HuH-7.5 (cell line): ENCODE data around the gene GNLY.
"Not testable (repeated sequence)": the region's sequence is repeated elsewhere in the genome, so short reads cannot be mapped to it uniquely, and the experiment has no call there.

Source experiments
- DNase-seq: peaks from one replicate; pipeline ENCODE4 v3.0.0; 2011; ENCODE audit warnings: low spot score

GNLY gene

DNA sequence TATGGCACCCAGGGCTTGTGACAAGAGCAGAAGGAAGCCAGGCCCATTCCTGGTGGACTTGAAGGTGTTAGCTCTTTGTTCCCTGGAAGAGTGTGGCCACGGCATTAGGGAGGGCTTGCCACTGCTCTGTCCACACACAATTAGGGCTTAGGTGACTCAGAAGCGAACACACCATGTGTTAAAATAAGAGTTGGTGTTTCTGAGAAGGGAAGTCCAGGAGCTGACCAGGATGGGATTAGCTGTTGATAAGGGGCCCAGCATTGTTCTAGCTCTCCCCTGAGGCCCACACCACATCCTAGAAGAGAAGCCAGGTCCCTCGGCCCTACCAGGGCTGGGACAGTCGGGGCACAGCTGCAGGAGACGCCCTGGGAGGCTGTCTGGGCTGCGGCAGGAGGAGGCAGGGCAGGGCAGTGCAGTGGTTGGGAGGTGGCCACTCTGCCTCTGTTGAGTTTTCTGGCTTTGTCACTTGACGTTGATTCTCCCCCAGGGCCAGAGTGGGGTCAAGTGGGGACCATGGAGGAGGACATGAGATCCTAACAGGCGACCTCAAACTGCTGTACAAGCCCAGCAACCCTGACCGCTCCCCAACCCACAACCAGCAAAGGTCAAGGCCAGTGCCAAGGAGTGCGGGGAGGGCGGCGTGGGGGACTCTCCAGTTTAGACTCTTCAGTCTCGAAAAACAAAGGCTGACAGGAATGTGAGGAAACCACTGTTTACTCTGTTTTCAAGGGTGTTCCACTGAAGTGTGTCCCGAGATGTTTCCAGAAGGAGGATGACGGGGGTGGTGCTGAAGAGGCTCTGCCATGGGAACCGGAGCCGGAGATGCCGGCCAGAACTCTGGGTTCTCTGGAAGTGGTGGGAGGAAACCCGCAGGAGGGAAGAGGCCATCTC is 16.8 kb downstream of the GNLY start:
- no peak for DNase-seq

- DNase-seq: no peak
Observed at GRCh38 chr2:85711578-85712060, 17.5 kb downstream of the GNLY start.

DNA sequence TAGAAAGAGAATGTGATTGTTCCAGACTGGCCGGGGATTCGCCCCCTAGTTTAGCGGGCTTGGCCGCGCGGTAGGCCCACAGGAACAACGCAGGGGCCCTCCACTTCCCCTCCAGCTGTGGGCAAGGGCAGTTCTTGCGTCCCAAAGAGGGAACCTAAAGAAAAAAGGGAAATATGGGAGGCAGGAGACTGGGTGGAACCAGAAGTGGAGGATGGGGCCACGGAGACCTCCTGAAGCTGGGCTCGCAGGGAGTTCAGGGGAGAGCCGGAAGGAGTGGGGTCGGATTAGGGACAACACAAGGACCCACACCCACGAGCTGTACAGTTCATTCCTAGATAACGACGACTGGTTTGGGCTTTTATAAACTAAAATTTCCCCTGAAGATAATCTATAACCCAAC is 18.2 kb downstream of the GNLY start:
- DNase-seq: no peak

DNA sequence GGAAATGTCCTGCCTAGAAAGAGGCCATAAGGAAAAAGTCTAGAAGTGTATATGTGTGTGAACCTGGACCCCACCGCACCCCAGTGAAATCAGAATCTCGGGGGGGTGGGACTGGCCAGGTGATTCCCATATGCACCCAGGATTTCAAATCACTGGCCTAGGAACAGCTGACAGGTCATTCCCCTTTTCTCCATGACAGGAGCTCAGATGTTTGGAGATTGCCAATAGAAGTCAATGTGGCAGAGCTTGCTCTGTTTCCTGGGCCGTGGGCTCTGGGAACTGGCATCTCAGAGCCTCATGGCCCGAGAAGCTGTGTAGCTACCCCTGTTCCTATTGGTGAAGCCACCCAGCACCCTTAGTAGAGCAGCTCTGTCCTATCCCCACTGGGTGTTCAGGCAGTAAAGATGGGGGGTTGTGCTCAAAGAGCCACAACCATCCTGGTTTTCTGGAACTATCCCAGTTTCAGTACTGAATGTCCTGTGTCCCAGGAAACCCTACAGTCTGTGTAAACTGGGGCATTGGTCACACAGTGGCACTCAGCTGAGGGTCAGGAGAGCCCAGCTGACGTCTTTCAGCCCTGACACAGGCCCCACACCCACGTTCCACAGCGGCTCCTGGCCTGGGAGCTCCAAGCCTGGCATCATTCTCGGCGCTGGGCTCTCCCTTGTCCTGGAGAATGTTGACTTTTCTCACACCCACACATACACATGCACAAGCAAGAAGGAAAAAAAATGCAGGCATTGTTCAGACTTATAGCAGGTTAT is 18.9 kb downstream of the GNLY start:
- DNase-seq: no peak

DNA sequence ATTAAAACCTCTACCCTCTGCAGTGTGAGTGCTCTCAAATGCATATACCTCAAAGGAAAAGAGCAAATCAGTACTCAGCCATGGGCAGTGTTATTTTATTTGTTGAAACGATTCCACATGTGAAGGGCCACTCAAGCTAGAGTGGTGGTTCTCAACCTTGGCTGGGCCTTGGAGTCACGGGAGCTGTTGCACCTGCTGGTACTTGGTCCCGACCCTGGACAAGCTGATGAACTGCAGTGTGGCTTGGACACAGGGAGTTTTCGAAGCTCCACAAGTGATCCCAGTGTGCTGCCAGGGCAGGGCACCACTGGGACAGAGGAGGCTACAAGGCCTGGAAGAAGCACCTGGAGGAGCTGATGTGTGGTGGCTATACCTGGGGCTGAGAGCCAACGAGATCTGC is 19.7 kb downstream of the GNLY start:
- no peak for DNase-seq

- DNase-seq: not testable (repeated sequence)
Observed at GRCh38 chr2:85714421-85714820, 20.3 kb downstream of the GNLY start.

GRCh38 chr2:85714841-85715240 is 20.7 kb downstream of the GNLY start:
- no peak for DNase-seq

GRCh38 chr2:85716346-85716914 is 22.3 kb downstream of the GNLY start:
- no peak for DNase-seq

DNA sequence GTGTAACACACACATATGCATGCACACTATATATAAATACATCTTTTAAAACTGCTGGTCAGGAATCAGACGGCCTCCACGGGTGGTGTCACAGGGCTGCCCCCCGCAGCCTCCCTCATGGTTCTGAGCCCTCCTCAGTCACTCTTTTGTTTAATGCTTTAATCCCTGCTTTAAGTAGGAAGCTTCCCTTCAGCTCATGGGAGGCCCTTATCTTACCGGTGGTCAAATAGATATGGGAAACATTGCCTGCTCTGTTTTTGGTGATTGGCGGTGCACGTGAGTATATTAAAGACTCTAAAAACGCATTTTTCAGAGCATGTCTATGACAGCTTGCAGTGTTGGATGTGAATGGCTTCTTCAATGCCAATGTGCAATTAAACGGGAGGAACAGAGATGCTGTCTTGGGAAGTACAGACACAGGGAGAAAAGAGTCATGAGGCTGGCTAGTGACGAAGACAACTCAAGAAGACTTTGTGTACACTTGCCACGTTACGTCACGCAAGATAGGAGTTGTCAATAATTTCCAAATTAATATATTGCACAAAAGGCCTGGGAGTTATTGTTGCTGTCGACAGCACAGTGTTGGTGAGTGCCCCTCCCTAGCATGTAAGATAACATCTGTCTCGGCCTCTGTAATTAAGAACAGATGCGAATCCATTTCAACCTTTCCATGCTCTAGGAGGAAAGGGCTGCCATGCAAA is 23.3 kb downstream of the GNLY start:
- no peak for DNase-seq

GRCh38 chr2:85718009-85718391 is 23.8 kb downstream of the GNLY start:
- DNase-seq: no peak

DNA sequence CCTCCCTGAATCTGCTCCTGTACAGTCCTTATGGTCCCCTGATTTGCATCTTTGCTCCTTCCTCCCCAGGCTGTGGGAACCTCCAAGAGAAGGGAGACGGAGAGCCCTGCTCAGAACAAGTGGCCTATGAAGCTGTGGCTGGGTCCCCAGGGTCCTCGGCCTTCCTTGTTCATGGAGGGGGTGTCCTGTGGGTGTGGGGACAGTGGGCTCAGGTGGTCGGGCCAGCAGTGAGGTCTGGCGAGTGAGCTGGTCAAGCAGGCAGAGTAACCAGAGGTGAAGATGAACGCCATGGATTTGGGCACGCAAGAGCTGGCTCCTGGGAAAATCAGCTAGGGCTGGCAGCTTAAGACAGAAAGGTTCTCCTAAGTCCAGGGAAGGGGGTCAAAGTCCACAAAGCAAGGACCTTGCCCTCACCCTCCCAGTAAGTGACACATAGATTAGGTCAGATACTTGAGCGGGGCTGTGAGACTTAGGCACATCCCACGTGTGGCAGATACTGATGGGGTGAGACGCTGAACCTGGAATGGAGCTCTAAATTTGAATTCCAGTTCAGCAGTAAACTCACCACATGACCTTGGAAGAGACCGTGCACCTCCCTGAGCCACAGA is 24.8 kb downstream of the GNLY start:
- DNase-seq: no peak

DNA sequence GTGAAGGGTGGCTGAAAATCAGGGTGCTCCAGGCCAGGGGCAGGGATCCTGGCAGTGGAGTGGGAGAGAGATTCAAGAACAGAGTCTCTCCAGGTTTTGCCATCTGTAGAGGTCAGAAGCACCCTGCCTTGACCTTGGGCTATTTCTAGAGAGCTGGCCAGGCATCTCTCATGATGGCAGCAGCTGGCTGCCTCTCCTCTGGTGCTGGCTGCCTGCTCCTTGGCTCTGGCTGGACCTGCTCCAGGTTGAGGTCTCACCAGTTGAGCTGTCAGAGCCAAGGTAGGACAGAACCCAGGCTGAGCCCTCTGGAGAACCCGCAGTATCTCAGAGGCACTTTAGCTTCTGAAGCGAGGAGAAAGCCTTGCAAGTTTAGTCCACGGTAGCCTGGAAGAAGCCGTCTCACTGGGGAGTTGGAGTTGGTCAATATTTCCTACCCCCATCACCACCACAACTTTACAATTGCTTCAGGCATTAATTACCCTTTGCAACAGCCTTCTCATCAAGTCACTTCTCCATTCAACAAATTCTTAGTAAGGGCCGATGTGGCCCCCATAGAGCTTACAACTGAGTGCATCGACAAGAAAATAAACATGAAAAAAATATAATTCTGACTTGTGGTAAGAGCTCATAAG is 25.6 kb downstream of the GNLY start:
- no peak for DNase-seq

DNA sequence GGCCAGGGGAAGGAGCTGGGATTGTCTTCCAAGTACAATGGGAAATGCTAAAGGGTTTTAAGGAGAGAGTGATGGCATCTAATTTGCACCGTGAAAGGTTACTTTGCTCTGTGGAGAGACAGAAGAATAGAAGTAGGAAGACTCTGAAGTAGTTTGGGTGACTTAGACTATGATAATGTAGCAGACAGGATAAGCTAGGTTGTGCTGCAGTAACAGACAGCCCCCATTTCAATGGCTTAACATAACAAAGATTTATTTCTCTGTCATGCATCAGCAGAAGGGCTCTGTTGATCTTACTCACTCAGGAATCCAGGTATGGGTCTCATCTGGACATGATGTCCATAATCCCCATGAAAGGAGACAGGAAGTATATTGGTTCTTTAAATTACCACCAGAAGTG is 26.4 kb downstream of the GNLY start:
- DNase-seq: no peak

DNA sequence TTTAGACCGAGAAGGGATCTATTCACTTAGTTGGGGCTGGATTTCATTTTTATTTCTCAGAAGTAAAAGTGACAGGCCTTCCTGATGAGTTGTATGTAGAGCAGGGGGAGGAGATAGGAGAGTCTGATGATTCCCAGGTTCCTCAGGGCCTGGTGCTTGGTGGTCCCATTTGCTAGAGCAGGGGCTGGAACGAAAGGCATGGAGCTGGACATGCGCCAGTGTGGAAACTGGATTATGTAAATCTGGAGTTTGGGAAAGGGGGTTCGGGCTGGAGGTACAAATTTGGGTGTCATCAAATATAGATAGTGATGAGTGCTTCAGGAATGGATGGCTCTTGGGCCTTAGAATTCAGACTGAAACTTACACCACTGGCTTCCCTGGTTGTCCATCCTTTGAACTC is 27.5 kb downstream of the GNLY start:
- no peak for DNase-seq

DNA sequence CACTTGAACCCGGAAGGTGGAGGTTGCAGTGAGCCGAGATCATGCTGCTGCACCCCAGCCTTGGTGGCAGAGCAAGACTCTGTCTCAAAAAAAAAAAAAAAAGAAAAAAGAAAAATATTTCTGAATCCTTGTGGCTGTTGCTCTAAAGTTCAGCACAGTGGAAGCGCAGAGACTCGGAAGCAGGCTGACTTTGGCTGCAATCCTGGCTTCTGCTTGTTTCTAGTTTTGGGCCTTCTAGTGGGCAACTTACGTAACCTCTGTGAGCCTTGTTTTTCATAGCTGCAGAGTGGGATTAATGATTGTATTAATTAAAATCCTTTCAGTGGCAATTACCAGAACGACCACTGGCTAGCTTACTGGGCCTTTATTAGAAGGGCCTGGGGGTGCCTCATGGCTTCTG is 28.4 kb downstream of the GNLY start:
- no peak for DNase-seq

- no peak for DNase-seq
Observed at GRCh38 chr2:85723707-85724360, 29.7 kb downstream of the GNLY start.

- DNase-seq: no peak
Observed at GRCh38 chr2:85724731-85725181, 30.6 kb downstream of the GNLY start.

- no peak for DNase-seq
Observed at GRCh38 chr2:85725451-85725850, 31.3 kb downstream of the GNLY start.

DNA sequence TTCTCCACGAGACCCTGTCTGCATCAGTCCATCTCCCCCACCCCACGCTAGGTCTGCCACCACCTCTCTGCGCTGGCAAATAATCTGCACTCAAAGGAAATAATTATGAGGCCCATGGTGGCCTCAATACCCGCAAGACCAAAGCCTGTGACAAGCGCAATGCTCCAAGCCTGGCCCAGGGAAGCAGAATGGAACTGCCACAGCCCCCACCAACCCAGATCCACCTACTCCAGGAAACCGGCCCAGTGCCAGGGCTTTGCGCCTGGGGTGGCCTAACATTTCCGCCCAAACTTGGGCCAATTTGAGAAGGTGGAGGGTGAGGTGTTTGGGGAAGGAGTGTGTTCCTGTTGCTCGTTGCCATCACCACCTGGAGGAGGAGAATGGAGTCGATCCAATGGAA is 33.6 kb downstream of the GNLY start:
- no peak for DNase-seq

DNA sequence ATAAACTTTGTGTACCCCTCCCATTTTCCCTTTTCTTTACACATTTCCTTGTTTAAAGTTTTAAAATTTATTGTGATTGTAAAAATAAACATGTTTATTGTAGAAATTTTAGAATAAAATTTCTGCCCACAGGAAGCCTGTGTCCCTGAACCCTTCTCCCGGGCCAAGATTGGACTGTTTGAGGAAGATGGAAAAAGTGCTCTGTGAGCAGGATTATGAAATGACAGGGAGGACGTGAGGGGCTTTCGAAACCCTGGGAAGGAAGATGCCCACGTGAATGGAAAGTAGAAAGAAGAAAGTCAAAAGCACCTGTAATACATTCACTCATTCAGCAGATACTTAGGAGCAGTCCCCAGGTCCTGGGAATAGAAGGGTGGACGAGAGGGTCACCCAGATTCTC is 34.2 kb downstream of the GNLY start:
- no peak for DNase-seq
